Measurements from ENCODE around the gene ANO10.

DNA sequence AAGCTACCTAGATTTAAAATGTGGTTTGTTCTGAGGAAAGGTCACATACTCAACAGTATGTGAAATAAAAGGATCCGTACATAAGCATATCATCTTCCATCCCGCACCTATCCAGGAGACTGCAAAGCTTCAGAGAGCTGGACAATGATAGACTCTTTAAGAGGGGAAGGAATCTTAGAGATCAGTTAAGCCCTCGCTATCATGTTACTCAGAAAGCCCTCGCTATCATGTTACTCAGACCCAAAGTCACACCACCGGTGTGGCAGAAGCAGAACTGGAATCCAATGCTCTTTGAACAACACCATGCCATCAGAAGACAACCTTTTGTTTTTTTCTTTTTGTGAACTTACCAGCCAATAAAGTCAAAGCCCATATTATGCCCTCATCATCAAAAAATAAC, 5.8 kb downstream of the ANO10 start:
- TF ChIP-seq POLR2A (IDR thresholded peaks at IDR 0.05) (no peak), POLR2AphosphoS5 (IDR thresholded peaks at IDR 0.05) (no peak)
- TF ChIP-seq, protein P1, sequence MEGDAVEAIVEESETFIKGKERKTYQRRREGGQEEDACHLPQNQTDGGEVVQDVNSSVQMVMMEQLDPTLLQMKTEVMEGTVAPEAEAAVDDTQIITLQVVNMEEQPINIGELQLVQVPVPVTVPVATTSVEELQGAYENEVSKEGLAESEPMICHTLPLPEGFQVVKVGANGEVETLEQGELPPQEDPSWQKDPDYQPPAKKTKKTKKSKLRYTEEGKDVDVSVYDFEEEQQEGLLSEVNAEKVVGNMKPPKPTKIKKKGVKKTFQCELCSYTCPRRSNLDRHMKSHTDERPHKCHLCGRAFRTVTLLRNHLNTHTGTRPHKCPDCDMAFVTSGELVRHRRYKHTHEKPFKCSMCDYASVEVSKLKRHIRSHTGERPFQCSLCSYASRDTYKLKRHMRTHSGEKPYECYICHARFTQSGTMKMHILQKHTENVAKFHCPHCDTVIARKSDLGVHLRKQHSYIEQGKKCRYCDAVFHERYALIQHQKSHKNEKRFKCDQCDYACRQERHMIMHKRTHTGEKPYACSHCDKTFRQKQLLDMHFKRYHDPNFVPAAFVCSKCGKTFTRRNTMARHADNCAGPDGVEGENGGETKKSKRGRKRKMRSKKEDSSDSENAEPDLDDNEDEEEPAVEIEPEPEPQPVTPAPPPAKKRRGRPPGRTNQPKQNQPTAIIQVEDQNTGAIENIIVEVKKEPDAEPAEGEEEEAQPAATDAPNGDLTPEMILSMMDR (IDR thresholded peaks at IDR 0.05) = no peak
